Body of pancreas (tissue), 4 donors: ENCODE measurements around the gene ATAD3B.

Experiments used
- CTCF ChIP-seq, 7 experiments: fragments of 450-650 bp in 4 of 7; fragments of 200-600 bp in 3 of 7; sonication (generic) in 3 of 7; IDR thresholded peaks; one replicate each; pipeline ENCODE4 v1.5.1; 2016 to 2019; ENCODE audit warnings: antibody characterized with exemption in 7 of 7
- POLR2A ChIP-seq, 3 donors: fragments of 450-650 bp; IDR thresholded peaks; one replicate each; pipeline ENCODE4 v1.6.1; 2016; ENCODE audit warnings: antibody characterized with exemption in 3 of 3, mild to moderate bottlenecking in 2 of 3

- TF ChIP-seq CTCF (IDR thresholded peaks at IDR 0.05) = no peak
- TF ChIP-seq POLR2A (IDR thresholded peaks at IDR 0.05) = no peak
These were observed 18.3 kb downstream of the ATAD3B start for GRCh38 chr1:1489861-1490260.
